Liver (tissue), 3 donors: Measurements from ENCODE around the gene MEOX2.

Experiments
- EGR1 ChIP-seq, 2 donors: IDR thresholded peaks; 2 replicates each; pipeline ENCODE4 v1.6.1; 2016 to 2018; ENCODE audit warnings: antibody characterized with exemption in 2 of 2, low read depth in 2 of 2
- HNF4A ChIP-seq, 2 donors: conservative IDR thresholded peaks; 2 replicates each; pipeline ENCODE4 v1.6.1; 2016; ENCODE audit warnings: antibody characterized with exemption in 2 of 2, mild to moderate bottlenecking in 2 of 2
- HNF4G ChIP-seq: IDR thresholded peaks from 2 replicates; pipeline ENCODE4 v1.6.1; 2016; ENCODE audit warnings: antibody characterized with exemption
- JUND ChIP-seq, 2 donors: IDR thresholded peaks; 2 replicates each; pipeline ENCODE4 v1.6.1; 2016; ENCODE audit warnings: antibody characterized with exemption in 2 of 2
- RAD21 ChIP-seq, 2 donors: IDR thresholded peaks; 2 replicates each; pipeline ENCODE4 v1.6.1; 2016; ENCODE audit warnings: antibody characterized with exemption in 2 of 2, mild to moderate bottlenecking in 2 of 2
- REST ChIP-seq: IDR thresholded peaks from 2 replicates; pipeline ENCODE4 v1.6.1; 2016; ENCODE audit warnings: antibody characterized with exemption, mild to moderate bottlenecking
- SP1 ChIP-seq: IDR thresholded peaks from 2 replicates; pipeline ENCODE4 v1.6.1; 2018; ENCODE audit warnings: antibody characterized with exemption, mild to moderate bottlenecking
- TAF1 ChIP-seq: conservative IDR thresholded peaks from 2 replicates; pipeline ENCODE4 v1.6.1; 2016; ENCODE audit warnings: antibody characterized with exemption, mild to moderate bottlenecking
- YY1 ChIP-seq: IDR thresholded peaks from 2 replicates; pipeline ENCODE4 v1.6.1; 2016; ENCODE audit warnings: antibody characterized with exemption, mild to moderate bottlenecking
- TF ChIP-seq, protein P1 (sequence below): fragments of 150-350 bp; IDR thresholded peaks from 2 replicates; pipeline ENCODE4 v1.5.1; 2017; ENCODE audit warnings: improper control_type of control experiment, low read depth, low read length; ENCODE audit not compliant: missing input control
- donor health status: healthy.
- donor health status: healthy.

DNA sequence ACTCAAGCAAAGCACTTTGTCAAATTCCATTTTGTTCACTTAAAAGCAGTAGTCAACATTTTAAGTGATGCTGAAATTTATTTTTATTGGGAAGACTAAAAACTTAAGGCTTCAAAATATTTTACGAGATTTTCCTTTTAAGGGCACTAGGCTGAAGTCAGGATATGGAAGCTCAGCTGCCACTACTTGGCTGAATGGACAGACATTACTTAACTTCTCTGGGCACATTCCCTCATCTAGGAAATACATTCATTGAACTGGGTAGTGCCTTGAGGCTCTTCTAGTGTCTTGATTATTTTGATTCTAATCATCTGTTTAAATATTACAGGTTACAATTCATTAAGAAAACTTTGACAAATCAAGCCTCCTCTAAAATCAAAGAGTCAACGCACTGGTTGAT lies 11.1 kb downstream of the MEOX2 start:
- no peak for TF ChIP-seq HNF4G
- TF ChIP-seq, protein P1, sequence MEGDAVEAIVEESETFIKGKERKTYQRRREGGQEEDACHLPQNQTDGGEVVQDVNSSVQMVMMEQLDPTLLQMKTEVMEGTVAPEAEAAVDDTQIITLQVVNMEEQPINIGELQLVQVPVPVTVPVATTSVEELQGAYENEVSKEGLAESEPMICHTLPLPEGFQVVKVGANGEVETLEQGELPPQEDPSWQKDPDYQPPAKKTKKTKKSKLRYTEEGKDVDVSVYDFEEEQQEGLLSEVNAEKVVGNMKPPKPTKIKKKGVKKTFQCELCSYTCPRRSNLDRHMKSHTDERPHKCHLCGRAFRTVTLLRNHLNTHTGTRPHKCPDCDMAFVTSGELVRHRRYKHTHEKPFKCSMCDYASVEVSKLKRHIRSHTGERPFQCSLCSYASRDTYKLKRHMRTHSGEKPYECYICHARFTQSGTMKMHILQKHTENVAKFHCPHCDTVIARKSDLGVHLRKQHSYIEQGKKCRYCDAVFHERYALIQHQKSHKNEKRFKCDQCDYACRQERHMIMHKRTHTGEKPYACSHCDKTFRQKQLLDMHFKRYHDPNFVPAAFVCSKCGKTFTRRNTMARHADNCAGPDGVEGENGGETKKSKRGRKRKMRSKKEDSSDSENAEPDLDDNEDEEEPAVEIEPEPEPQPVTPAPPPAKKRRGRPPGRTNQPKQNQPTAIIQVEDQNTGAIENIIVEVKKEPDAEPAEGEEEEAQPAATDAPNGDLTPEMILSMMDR = no peak
- no peak for TF ChIP-seq SP1
- TF ChIP-seq REST = no peak
- no peak for TF ChIP-seq TAF1
- TF ChIP-seq HNF4A (conservative IDR thresholded peaks at IDR 0.05) = no peak
- TF ChIP-seq EGR1 (IDR thresholded peaks at IDR 0.05; ENCODE audit: low read depth in 2 of 2) = no peak
- no peak for TF ChIP-seq RAD21 (IDR thresholded peaks at IDR 0.05)
- TF ChIP-seq JUND (IDR thresholded peaks at IDR 0.05) = no peak
- TF ChIP-seq YY1 = no peak
